Measurements from ENCODE around the gene DRD2. TPM values are rescaled to one million over a fixed set of nuclear protein-coding genes. Genes with fewer than 3 reads are reported as not detected.

Gene DRD2
- total and polyA plus RNA-seq, 2 of the 13 experiments (the other 11 are each of a cell fraction or from before 2014, with no cell fraction given) = not detected

- DNase-seq (ENCODE audit: low spot score) = no peak
- CTCF ChIA-PET (ENCODE audit: low intra/inter-chr PET ratio, low total read pairs) = no interaction called here
- H3K36me3 ChIP-seq (replicated peaks in 1 of 2; ENCODE audit: control insufficient read depth in 1 of 2, insufficient read depth in 2 of 2, low read length in 2 of 2) = no peaks in the 10 kb centered on the region
- POLR2A ChIA-PET = no interaction called here
- BruUV-seq (replicated peaks) = no TSS peak
- no peak for ATAC-seq
- WGBS (ENCODE audit: low lambda C conversion rate) = 66% methylated on average over 2 of the region's 6 CpGs
- H3K79me2 ChIP-seq (ENCODE audit: insufficient read depth, low read length) = no peaks in the 10 kb centered on the region
- no peaks in the 10 kb centered on the region for H3K4me1 ChIP-seq (ENCODE audit: insufficient read depth, low read length)
- no peak overlapping the region for H3K4me3 ChIP-seq (replicated peaks in 1 of 3; ENCODE audit: insufficient read depth in 1 of 3, low read depth in 2 of 3, low read length in 3 of 3)
- in situ Hi-C loops (cut with HindIII; ENCODE audit: extremely low pct_ligation_motif_present, low pct_unique_long_range_greater_than_20kb) = no loop called here
- no peaks in the 10 kb centered on the region for H3K9me3 ChIP-seq (ENCODE audit: low read length)
- TF ChIP-seq ZNF550 (CRISPR knock-in tag; IDR thresholded peaks at IDR 0.05; ENCODE audit: borderline replicate concordance) (no peak), HOXA7 (CRISPR knock-in tag; IDR thresholded peaks at IDR 0.05) (no peak), SETDB1 (CRISPR knock-in tag; IDR thresholded peaks at IDR 0.05; ENCODE audit: borderline replicate concordance) (no peak), EZH2 (conservative IDR thresholded peaks at IDR 0.05; ENCODE audit: low read depth, low read length) (no peak), POLR2AphosphoS5 (IDR thresholded peaks at IDR 0.05; ENCODE audit: low read depth, low read length) (no peak), RBAK (CRISPR knock-in tag; IDR thresholded peaks at IDR 0.05) (no peak), SP5 (CRISPR knock-in tag; IDR thresholded peaks at IDR 0.05; ENCODE audit: borderline replicate concordance, low read depth) (no peak), ZNF644 (CRISPR knock-in tag; IDR thresholded peaks at IDR 0.05; ENCODE audit: low read depth) (no peak), THAP9 (CRISPR knock-in tag; IDR thresholded peaks at IDR 0.05; ENCODE audit: borderline replicate concordance) (no peak)
- H3K9ac ChIP-seq (ENCODE audit: insufficient read depth, low read depth, low read length) = no peak overlapping the region
- no peak overlapping the region for H3K4me2 ChIP-seq (ENCODE audit: low read depth, low read length)
- no peaks in the 10 kb centered on the region; a peak in 1 of 5 replicates for H3K27me3 ChIP-seq (ENCODE audit: control insufficient read depth in 1 of 2, insufficient read depth in 2 of 2, low read length in 2 of 2)
- no peak for FAIRE-seq
- no peaks in the 10 kb centered on the region for H4K20me1 ChIP-seq (ENCODE audit: insufficient read depth, low read length)
- intact Hi-C loops (cut with micrococcal nuclease; ENCODE audit: unreplicated experiment) = no loop called here
- H2AFZ ChIP-seq (ENCODE audit: low read length) = no peak overlapping the region
- no peak overlapping the region for H3K27ac ChIP-seq (ENCODE audit: extremely low read length, insufficient read depth, low read length)
Measured at GRCh38 chr11:113386866-113387265, 88.3 kb downstream of the DRD2 start.
